GM23248 (cell line): ENCODE results near the gene WDR4. TPM values are rescaled to one million over a fixed set of nuclear protein-coding genes. Genes with fewer than 3 reads are reported as not detected.

ENCODE experiments used
- DNase-seq: peaks from one replicate; pipeline ENCODE4 v3.0.0-alpha.2; 2015
- H2AFZ ChIP-seq: fragments of 200-600 bp; sonication (generic); 2 replicates; pipeline ENCODE4 v1.6.1; 2016; ENCODE audit warnings: antibody characterized with exemption
- H3F3A ChIP-seq: fragments of 200-600 bp; sonication (generic); 2 replicates; pipeline ENCODE4 v1.6.1; 2016; ENCODE audit warnings: mild to moderate bottlenecking, antibody characterized with exemption, mixed run types; ENCODE audit not compliant: insufficient read depth
- H3K27ac ChIP-seq: fragments of 200-600 bp; sonication (generic); 2 replicates; pipeline ENCODE4 v1.5.1; 2016; ENCODE audit warnings: mild to moderate bottlenecking
- H3K27me3 ChIP-seq: fragments of 200-600 bp; sonication (generic); replicated peaks from 2 replicates; pipeline ENCODE4 v1.6.1; 2016; ENCODE audit warnings: mild to moderate bottlenecking; ENCODE audit not compliant: insufficient read depth
- H3K36me3 ChIP-seq: fragments of 200-600 bp; sonication (generic); 2 replicates; pipeline ENCODE4 v1.6.1; 2016; ENCODE audit warnings: low read depth, mild to moderate bottlenecking
- H3K4me1 ChIP-seq: fragments of 200-600 bp; sonication (generic); 2 replicates; pipeline ENCODE4 v1.6.1; 2016; ENCODE audit warnings: mild to moderate bottlenecking; ENCODE audit not compliant: insufficient read depth
- H3K4me2 ChIP-seq: fragments of 200-600 bp; sonication (generic); one replicate; pipeline ENCODE4 v1.6.1; 2016; ENCODE audit warnings: mild to moderate bottlenecking; ENCODE audit not compliant: unreplicated experiment
- H3K4me3 ChIP-seq: fragments of 200-600 bp; sonication (generic); 2 replicates; pipeline ENCODE4 v1.5.1; 2016; ENCODE audit warnings: mild to moderate bottlenecking
- H3K79me2 ChIP-seq: fragments of 200-600 bp; sonication (generic); 2 replicates; pipeline ENCODE4 v1.6.1; 2016; ENCODE audit warnings: mild to moderate bottlenecking; ENCODE audit not compliant: insufficient read depth
- H3K9ac ChIP-seq: fragments of 200-600 bp; sonication (generic); 2 replicates; pipeline ENCODE4 v1.6.1; 2016; ENCODE audit warnings: mild to moderate bottlenecking
- H3K9me2 ChIP-seq: fragments of 200-600 bp; sonication (generic); 2 replicates; pipeline ENCODE4 v1.6.1; 2016; ENCODE audit warnings: mixed run types, mild to moderate bottlenecking, moderate library complexity; ENCODE audit not compliant: insufficient read depth
- H3K9me3 ChIP-seq: fragments of 200-600 bp; sonication (generic); one replicate; pipeline ENCODE4 v1.6.1; 2017; ENCODE audit warnings: low read depth
- H4K20me1 ChIP-seq: fragments of 200-600 bp; sonication (generic); 2 replicates; pipeline ENCODE4 v1.6.0; 2016; ENCODE audit not compliant: insufficient read depth
- EZH2 ChIP-seq: fragments of 200-600 bp; sonication (generic); IDR thresholded peaks from 2 replicates; pipeline ENCODE4 v1.6.1; 2018; ENCODE audit warnings: antibody characterized with exemption, mild to moderate bottlenecking; ENCODE audit not compliant: insufficient read depth, poor library complexity, severe bottlenecking
- EZH2phosphoT487 ChIP-seq: fragments of 200-600 bp; sonication (generic); IDR thresholded peaks from 2 replicates; pipeline ENCODE4 v1.6.1; 2018; ENCODE audit warnings: antibody characterized with exemption, moderate library complexity, mild to moderate bottlenecking, low read depth; ENCODE audit not compliant: insufficient read depth
- WGBS, 2 experiments: methylation state at CpG; one replicate each; pipeline ENCODE4 v1.1.6; 2015 to 2017; ENCODE audit warnings: low lambda C conversion rate in 2 of 2, low coverage in 1 of 2; ENCODE audit errors: missing lambda C conversion rate in 2 of 2; 5-methylcytosine and 5-hydroxymethylcytosine counted together
- in situ Hi-C: fragments of 300-500 bp; cut with MboI; formaldehyde crosslinking; loops from 2 replicates; pipeline ENCODE4 v1.15.0; 2020
- polyA plus RNA-seq: library from polyadenylated mRNA; unstranded; fragments of >200 nt; fragmentation: Nextera tagmentation; extraction: Ambion mirVana; gene quantifications from 2 replicates; pipeline ENCODE4 v1.2.1, GENCODE V29; 2016
- total RNA-seq: library from RNA; depleted of rRNA; stranded (reverse); fragments of >200 nt; shearing (Covaris generic); gene quantifications from 2 replicates; pipeline ENCODE4 v1.2.3, GENCODE V29; 2014

WDR4 gene
- total and polyA plus RNA-seq, 2 experiments from 2014 or later: 11.9 to 13.5 TPM

DNA sequence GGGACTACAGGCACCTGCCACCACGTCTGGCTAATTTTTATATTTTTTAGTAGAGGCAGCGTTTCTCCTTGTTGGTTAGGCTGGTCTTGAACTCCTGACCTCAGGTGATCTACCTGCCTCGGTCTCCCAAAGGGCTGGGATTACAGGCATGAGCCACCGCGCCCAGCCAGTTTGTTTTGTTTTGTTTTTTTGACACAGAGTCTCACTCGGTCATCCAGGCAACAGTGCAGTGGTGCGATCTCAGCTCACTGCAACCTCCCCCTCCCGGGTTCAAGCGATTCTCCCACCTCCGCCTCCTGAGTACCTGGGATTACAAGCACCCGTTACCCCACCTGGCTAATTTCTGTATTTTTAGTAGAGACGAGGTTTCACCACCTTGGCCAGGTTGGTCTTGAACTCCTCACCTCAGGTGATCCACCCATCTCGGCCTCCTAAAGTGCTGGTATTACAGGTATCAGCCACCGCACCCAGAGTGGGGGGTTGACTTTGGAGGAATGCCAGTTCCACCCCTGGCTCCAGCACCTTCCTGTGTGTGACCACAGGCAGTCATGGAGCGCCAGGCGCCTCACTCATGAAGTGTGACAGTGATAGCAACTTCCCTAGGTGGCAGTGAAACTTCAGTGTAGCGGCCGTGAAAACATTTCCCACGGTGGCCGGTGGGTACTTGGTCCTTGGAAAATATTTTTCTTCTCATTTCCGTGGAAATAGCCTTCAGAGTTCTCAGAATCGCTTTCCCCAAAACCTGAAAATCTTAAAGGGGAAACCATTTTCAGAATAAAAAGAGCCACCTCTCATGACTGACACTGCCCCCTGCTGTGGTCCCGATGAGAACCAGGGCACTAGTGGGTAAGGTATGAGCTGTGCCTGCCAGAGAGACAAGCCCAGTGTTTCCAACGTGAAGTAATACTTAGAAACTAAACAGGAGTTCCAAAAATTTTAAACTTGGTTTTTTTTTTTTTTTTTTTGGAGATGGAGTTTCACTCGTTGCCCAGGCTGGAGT, 48.6 kb downstream of the WDR4 start:
- H3K4me3 ChIP-seq: no peak overlapping the region
- in situ Hi-C loops: no loop called here
- H3K36me3 ChIP-seq: no peaks in the 10 kb centered on the region
- no peak overlapping the region for H3K4me2 ChIP-seq
- 71 to 73% methylated on average over 25 of the region's 25 CpGs for WGBS, 2 experiments
- no peak for TF ChIP-seq EZH2phosphoT487
- TF ChIP-seq EZH2: no peak
- H3K4me1 ChIP-seq: no peaks in the 10 kb centered on the region
- no peak overlapping the region for H3K9ac ChIP-seq
- no peaks in the 10 kb centered on the region for H3K9me3 ChIP-seq
- H4K20me1 ChIP-seq: no peaks in the 10 kb centered on the region
- H3F3A ChIP-seq: no peaks in the 10 kb centered on the region
- no peak overlapping the region for H2AFZ ChIP-seq
- H3K79me2 ChIP-seq: no peaks in the 10 kb centered on the region
- no peak for DNase-seq
- H3K27me3 ChIP-seq: peaks cover 7% of the 10 kb centered on the region
- no peak overlapping the region for H3K27ac ChIP-seq
- no peaks in the 10 kb centered on the region for H3K9me2 ChIP-seq

DNA sequence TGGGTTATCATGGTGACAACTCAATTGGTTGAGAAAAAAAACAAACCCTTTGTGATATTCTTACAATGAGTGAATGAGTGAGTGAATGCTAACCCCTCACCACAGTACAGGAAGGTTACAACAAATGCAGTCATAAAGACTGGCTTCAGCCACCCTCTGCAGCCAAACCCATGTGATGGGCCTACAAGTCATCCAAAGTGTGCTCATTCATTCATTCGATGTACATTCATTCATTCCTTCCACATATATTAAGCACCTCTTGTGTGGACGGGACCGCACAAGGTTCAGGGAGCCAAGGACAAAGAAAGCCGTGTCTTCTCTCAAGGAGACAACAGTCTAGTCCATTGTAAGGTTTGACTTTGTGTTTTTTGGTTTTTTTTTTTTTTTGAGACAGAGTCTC, 49.4 kb downstream of the WDR4 start:
- H3K9ac ChIP-seq: no peak overlapping the region
- TF ChIP-seq EZH2: no peak
- TF ChIP-seq EZH2phosphoT487: no peak
- no peak overlapping the region for H3K4me2 ChIP-seq
- peaks cover 7% of the 10 kb centered on the region for H3K27me3 ChIP-seq
- DNase-seq: no peak
- H3K9me2 ChIP-seq: no peaks in the 10 kb centered on the region
- H3K36me3 ChIP-seq: no peaks in the 10 kb centered on the region
- H2AFZ ChIP-seq: no peak overlapping the region
- no peaks in the 10 kb centered on the region for H4K20me1 ChIP-seq
- H3K4me1 ChIP-seq: no peaks in the 10 kb centered on the region
- 75 to 77% methylated on average over 4 of the region's 4 CpGs for WGBS, 2 experiments
- H3K4me3 ChIP-seq: no peak overlapping the region
- H3K27ac ChIP-seq: no peak overlapping the region
- H3K79me2 ChIP-seq: no peaks in the 10 kb centered on the region
- no peaks in the 10 kb centered on the region for H3K9me3 ChIP-seq
- H3F3A ChIP-seq: no peaks in the 10 kb centered on the region
- in situ Hi-C loops: no loop called here

DNA sequence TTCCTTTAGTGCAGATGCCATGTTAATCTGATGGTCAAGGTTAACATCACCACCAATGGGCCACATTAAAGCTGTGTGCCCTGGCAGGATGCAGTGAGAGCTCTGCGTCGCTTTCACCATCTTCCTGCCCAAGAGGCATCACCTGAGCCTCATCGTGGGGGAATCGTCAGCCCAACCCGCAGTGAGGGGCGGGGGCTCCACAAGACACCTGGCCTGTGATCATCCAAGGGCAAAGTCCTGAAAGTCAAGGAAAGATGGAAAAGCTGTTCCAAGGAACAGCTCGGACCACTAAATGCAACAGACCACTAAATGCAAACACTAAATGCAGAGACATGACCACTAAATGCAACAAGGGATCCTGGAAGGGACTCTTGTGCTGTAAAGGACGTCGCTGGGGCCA, 49.9 kb downstream of the WDR4 start:
- in situ Hi-C loops: no loop called here
- Histone ChIP-seq H3K4me1 (no peaks in the 10 kb centered on the region), H3K4me2 (no peak overlapping the region), H3F3A (no peaks in the 10 kb centered on the region), H3K36me3 (no peaks in the 10 kb centered on the region), H2AFZ (no peak overlapping the region), H3K79me2 (no peaks in the 10 kb centered on the region), H3K4me3 (no peak overlapping the region), H4K20me1 (no peaks in the 10 kb centered on the region), H3K27me3 (peaks cover 7% of the 10 kb centered on the region), H3K9me3 (no peaks in the 10 kb centered on the region), H3K27ac (no peak overlapping the region), H3K9ac (no peak overlapping the region), H3K9me2 (no peaks in the 10 kb centered on the region)
- WGBS, 2 experiments: 67 to 77% methylated on average over 9 of the region's 9 CpGs
- TF ChIP-seq EZH2 (no peak), EZH2phosphoT487 (no peak)
- no peak for DNase-seq

DNA sequence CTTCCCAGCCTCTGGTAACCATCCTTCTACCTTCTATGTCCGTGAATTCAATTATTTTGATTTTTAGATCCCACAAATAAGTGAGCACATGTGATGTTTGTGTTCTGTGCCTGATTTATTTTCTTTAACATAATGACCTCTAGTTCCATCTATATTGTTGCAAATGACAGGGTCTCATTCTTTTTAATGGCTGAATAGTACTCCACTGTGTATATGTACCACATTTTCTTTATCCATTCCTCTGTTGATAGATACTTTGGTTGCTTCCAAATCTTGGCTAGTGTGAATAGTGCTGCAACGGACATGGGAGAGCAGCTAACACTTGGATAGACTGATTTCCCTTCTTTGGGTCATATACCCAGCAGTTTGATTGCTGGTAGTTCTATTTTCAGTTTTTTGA, 51.8 kb downstream of the WDR4 start:
- H4K20me1 ChIP-seq: no peaks in the 10 kb centered on the region
- no peaks in the 10 kb centered on the region for H3K79me2 ChIP-seq
- peaks cover 14% of the 10 kb centered on the region for H3K27me3 ChIP-seq
- H3K36me3 ChIP-seq: no peaks in the 10 kb centered on the region
- H3K9ac ChIP-seq: no peak overlapping the region
- H3F3A ChIP-seq: no peaks in the 10 kb centered on the region
- H3K4me2 ChIP-seq: no peak overlapping the region
- in situ Hi-C loops: no loop called here
- WGBS, 2 experiments: 53 to 69% methylated on average over 2 of the region's 2 CpGs
- H3K27ac ChIP-seq: no peak overlapping the region
- H3K9me3 ChIP-seq: no peaks in the 10 kb centered on the region
- no peaks in the 10 kb centered on the region for H3K9me2 ChIP-seq
- no peak overlapping the region for H2AFZ ChIP-seq
- DNase-seq: no peak
- no peaks in the 10 kb centered on the region for H3K4me1 ChIP-seq
- no peak for TF ChIP-seq EZH2
- no peak for TF ChIP-seq EZH2phosphoT487
- H3K4me3 ChIP-seq: no peak overlapping the region
